WTC11 (cell line): ENCODE results near the gene ZNF22. TPM values are rescaled to one million over a fixed set of nuclear protein-coding genes. Genes with fewer than 3 reads are reported as not detected.

Source experiments
- ATAC-seq: fragments of 200-7000 bp; cut with Tn5 transposase; 2 replicates; pipeline ENCODE4 v1.10.0; 2021; ENCODE audit warnings: mild to moderate bottlenecking, moderate library complexity
- CTCF ChIA-PET: fragments of 300-600 bp; sonication (Branson Sonifier 250); formaldehyde crosslinking; loops from one replicate; lab custom pipeline; 2021; ENCODE audit warnings: antibody characterized with exemption; lab: Charles Lee
- POLR2A ChIA-PET: fragments of 350-600 bp; sonication (Branson Sonifier 250); formaldehyde crosslinking; loops from one replicate; lab custom pipeline; 2021; ENCODE audit warnings: antibody characterized with exemption; lab: Charles Lee
- DNase-seq: peaks from one replicate; pipeline ENCODE4 v3.0.0; 2021; ENCODE audit warnings: low spot score
- H3K27ac Mint-ChIP-seq: 2 replicates; pipeline ENCODE4 v1.8.0; 2021; ENCODE audit warnings: mixed read lengths
- H3K27me3 Mint-ChIP-seq: 2 replicates; pipeline ENCODE4 v1.8.0; 2021; ENCODE audit warnings: low read depth, mild to moderate bottlenecking, moderate library complexity, mixed read lengths
- H3K36me3 Mint-ChIP-seq: 2 replicates; pipeline ENCODE4 v1.8.0; 2021; ENCODE audit warnings: mixed read lengths
- H3K4me1 Mint-ChIP-seq: 2 replicates; pipeline ENCODE4 v1.8.0; 2022; ENCODE audit warnings: mixed read lengths
- H3K4me3 Mint-ChIP-seq: 2 replicates; pipeline ENCODE4 v1.8.0; 2021; ENCODE audit warnings: mild to moderate bottlenecking, moderate library complexity, mixed read lengths
- H3K9me3 Mint-ChIP-seq: 2 replicates; pipeline ENCODE4 v1.8.0; 2021; ENCODE audit warnings: mixed read lengths
- CREB1 ChIP-seq: sonication (generic); formaldehyde crosslinking; IDR thresholded peaks from 2 replicates; pipeline ENCODE4 v1.8.0; 2023; ENCODE audit warnings: mild to moderate bottlenecking, missing genetic modification reagents
- ETV6 ChIP-seq: sonication (generic); formaldehyde crosslinking; IDR thresholded peaks from 2 replicates; pipeline ENCODE4 v1.8.1; 2022; ENCODE audit warnings: mild to moderate bottlenecking, missing genetic modification reagents
- JAZF1 ChIP-seq: fragments of 250-450 bp; sonication (Bioruptor Pico); IDR thresholded peaks from 2 replicates; pipeline ENCODE4 v1.9.0; 2021; ENCODE audit warnings: moderate library complexity, mild to moderate bottlenecking, inconsistent platforms
- MXD4 ChIP-seq: fragments of 250-450 bp; sonication (Bioruptor Pico); IDR thresholded peaks from 2 replicates; pipeline ENCODE4 v1.8.0; 2021; ENCODE audit warnings: mild to moderate bottlenecking, moderate library complexity, borderline replicate concordance
- NFATC4 ChIP-seq: fragments of 250-450 bp; sonication (Bioruptor Pico); IDR thresholded peaks from 2 replicates; pipeline ENCODE4 v1.9.0; 2021; ENCODE audit warnings: mild to moderate bottlenecking
- NR2C2 ChIP-seq: sonication (generic); formaldehyde crosslinking; IDR thresholded peaks from 2 replicates; pipeline ENCODE4 v1.8.0; 2022; ENCODE audit warnings: mild to moderate bottlenecking, missing genetic modification reagents
- RELA ChIP-seq: sonication (generic); formaldehyde crosslinking; IDR thresholded peaks from 2 replicates; pipeline ENCODE4 v1.8.1; 2022; ENCODE audit warnings: missing genetic modification reagents, mild to moderate bottlenecking, borderline replicate concordance
- SMAD4 ChIP-seq: sonication (generic); formaldehyde crosslinking; IDR thresholded peaks from 2 replicates; pipeline ENCODE4 v1.8.0; 2022; ENCODE audit warnings: mild to moderate bottlenecking, missing genetic modification reagents
- SP1 ChIP-seq: sonication (generic); formaldehyde crosslinking; conservative IDR thresholded peaks from 2 replicates; pipeline ENCODE4 v1.8.1; 2022; ENCODE audit warnings: missing genetic modification reagents
- ZNF263 ChIP-seq: sonication (generic); formaldehyde crosslinking; IDR thresholded peaks from 2 replicates; pipeline ENCODE4 v1.8.1; 2022; ENCODE audit warnings: low read depth, mild to moderate bottlenecking, moderate library complexity, missing genetic modification reagents
- ZNF317 ChIP-seq: sonication (generic); formaldehyde crosslinking; IDR thresholded peaks from 2 replicates; pipeline ENCODE4 v1.8.1; 2023; ENCODE audit warnings: low read depth, mild to moderate bottlenecking, moderate library complexity, missing genetic modification reagents, borderline replicate concordance
- total RNA-seq: library from RNA; stranded (reverse); gene quantifications from 3 replicates; pipeline ENCODE4 v1.2.3, GENCODE V29; 2021
- TF ChIP-seq, protein P1 (sequence below): sonication (generic); formaldehyde crosslinking; IDR thresholded peaks from 2 replicates; pipeline ENCODE4 v1.8.1; 2022; ENCODE audit warnings: mild to moderate bottlenecking, missing genetic modification reagents, moderate library complexity, borderline replicate concordance
- TF ChIP-seq, protein P2 (sequence below): sonication (generic); formaldehyde crosslinking; IDR thresholded peaks from 2 replicates; pipeline ENCODE4 v1.8.1; 2022; ENCODE audit warnings: missing genetic modification reagents, borderline replicate concordance
- TF ChIP-seq, protein P3 (sequence below): sonication (generic); formaldehyde crosslinking; IDR thresholded peaks from 2 replicates; pipeline ENCODE4 v1.8.1; 2022; ENCODE audit warnings: low read depth, mild to moderate bottlenecking, moderate library complexity, missing genetic modification reagents, borderline replicate concordance
- TF ChIP-seq, protein P4 (sequence below): fragments of 250-450 bp; sonication (Bioruptor Pico); IDR thresholded peaks from 2 replicates; pipeline ENCODE4 v1.9.0; 2021; ENCODE audit warnings: mild to moderate bottlenecking, borderline replicate concordance
- TF ChIP-seq, protein P5 (sequence below): fragments of 250-450 bp; sonication (Bioruptor Pico); IDR thresholded peaks from 2 replicates; pipeline ENCODE4 v1.9.0; 2021; ENCODE audit warnings: moderate library complexity, mild to moderate bottlenecking, inconsistent platforms, borderline replicate concordance
- TF ChIP-seq, protein P6 (sequence below): sonication (generic); formaldehyde crosslinking; IDR thresholded peaks from 2 replicates; pipeline ENCODE4 v1.8.1; 2023; ENCODE audit warnings: mild to moderate bottlenecking, missing genetic modification reagents
- TF ChIP-seq, protein P7 (sequence below): sonication (generic); formaldehyde crosslinking; IDR thresholded peaks from 2 replicates; pipeline ENCODE4 v1.8.0; 2023; ENCODE audit warnings: missing genetic modification reagents

ZNF22 gene
- total RNA-seq, 1 experiment from 2014 or later = 31.0 TPM

DNA sequence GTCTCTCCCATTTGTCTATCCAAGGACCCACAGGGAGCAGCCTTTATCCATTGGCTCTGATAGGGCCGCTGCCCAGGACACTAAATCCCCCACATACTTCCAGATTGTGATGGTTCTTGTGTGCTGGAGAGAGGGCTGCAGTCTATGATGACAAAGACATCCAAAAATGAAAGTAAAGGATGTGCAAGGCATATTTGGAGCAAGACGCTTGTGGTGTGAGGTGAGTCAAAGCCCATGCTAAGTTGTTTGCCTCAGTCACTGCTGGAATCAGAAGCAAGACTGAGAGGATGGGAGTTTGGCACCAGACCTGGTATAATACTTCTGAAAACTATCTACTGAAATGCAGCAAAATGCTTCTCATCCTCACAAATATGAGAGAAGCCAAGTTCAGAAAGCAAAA is 22.7 kb downstream of the ZNF22 start:
- no peaks in the 10 kb centered on the region for H3K4me1 Mint-ChIP-seq
- H3K27ac Mint-ChIP-seq = no peak overlapping the region
- TF ChIP-seq, protein P1, sequence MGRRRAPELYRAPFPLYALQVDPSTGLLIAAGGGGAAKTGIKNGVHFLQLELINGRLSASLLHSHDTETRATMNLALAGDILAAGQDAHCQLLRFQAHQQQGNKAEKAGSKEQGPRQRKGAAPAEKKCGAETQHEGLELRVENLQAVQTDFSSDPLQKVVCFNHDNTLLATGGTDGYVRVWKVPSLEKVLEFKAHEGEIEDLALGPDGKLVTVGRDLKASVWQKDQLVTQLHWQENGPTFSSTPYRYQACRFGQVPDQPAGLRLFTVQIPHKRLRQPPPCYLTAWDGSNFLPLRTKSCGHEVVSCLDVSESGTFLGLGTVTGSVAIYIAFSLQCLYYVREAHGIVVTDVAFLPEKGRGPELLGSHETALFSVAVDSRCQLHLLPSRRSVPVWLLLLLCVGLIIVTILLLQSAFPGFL = no peak
- TF ChIP-seq MXD4 = no peak
- no peak for TF ChIP-seq NR2C2 (CRISPR knock-in tag)
- TF ChIP-seq, protein P2, sequence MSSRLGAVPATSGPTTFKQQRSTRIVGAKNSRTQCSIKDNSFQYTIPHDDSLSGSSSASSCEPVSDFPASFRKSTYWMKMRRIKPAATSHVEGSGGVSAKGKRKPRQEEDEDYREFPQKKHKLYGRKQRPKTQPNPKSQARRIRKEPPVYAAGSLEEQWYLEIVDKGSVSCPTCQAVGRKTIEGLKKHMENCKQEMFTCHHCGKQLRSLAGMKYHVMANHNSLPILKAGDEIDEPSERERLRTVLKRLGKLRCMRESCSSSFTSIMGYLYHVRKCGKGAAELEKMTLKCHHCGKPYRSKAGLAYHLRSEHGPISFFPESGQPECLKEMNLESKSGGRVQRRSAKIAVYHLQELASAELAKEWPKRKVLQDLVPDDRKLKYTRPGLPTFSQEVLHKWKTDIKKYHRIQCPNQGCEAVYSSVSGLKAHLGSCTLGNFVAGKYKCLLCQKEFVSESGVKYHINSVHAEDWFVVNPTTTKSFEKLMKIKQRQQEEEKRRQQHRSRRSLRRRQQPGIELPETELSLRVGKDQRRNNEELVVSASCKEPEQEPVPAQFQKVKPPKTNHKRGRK = no peak
- no peak for TF ChIP-seq ETV6
- TF ChIP-seq, protein P3, sequence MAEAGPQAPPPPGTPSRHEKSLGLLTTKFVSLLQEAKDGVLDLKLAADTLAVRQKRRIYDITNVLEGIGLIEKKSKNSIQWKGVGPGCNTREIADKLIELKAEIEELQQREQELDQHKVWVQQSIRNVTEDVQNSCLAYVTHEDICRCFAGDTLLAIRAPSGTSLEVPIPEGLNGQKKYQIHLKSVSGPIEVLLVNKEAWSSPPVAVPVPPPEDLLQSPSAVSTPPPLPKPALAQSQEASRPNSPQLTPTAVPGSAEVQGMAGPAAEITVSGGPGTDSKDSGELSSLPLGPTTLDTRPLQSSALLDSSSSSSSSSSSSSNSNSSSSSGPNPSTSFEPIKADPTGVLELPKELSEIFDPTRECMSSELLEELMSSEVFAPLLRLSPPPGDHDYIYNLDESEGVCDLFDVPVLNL (CRISPR knock-in tag) = no peak
- TF ChIP-seq SMAD4 (CRISPR knock-in tag) = no peak
- ChIA-PET CTCF (no interaction called here), POLR2A (no interaction called here)
- H3K4me3 Mint-ChIP-seq = no peak overlapping the region
- peaks cover 4% of the 10 kb centered on the region; the same call in 1 of the 2 replicates for H3K27me3 Mint-ChIP-seq
- no peak for ATAC-seq
- H3K9me3 Mint-ChIP-seq = peaks cover 23% of the 10 kb centered on the region
- no peak for DNase-seq
- peaks cover 5% of the 10 kb centered on the region for H3K36me3 Mint-ChIP-seq

DNA sequence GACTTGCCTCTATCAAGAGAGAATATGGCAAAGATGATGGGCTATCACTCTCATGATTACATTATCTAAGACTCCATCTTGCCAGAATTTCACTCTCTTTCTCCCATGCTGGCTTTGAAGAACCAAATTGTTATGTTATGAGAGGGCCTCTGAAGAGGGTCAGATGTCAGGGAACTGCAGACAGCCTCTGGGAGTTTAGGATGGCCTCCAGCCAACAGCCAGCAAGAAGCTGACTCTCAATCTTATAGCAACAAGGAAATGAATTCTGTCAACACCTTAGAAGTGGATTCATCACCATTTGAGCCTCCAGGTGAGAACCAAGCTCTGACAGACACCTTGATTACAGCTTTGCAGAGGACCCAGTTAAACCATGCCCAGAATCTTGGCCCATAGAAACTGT is 33.6 kb downstream of the ZNF22 start:
- peaks cover 33% of the 10 kb centered on the region for H3K36me3 Mint-ChIP-seq
- ATAC-seq (no peak), DNase-seq (no peak)
- H3K27ac Mint-ChIP-seq = no peak overlapping the region
- POLR2A ChIA-PET = no interaction called here
- CTCF ChIA-PET = no interaction called here
- no peak for TF ChIP-seq SP1
- no peak for TF ChIP-seq NFATC4 (CRISPR knock-in tag)
- no peaks in the 10 kb centered on the region for H3K4me1 Mint-ChIP-seq
- peaks cover 42% of the 10 kb centered on the region for H3K9me3 Mint-ChIP-seq
- no peaks in the 10 kb centered on the region; the same call in 1 of the 2 replicates for H3K27me3 Mint-ChIP-seq
- H3K4me3 Mint-ChIP-seq = no peak overlapping the region

DNA sequence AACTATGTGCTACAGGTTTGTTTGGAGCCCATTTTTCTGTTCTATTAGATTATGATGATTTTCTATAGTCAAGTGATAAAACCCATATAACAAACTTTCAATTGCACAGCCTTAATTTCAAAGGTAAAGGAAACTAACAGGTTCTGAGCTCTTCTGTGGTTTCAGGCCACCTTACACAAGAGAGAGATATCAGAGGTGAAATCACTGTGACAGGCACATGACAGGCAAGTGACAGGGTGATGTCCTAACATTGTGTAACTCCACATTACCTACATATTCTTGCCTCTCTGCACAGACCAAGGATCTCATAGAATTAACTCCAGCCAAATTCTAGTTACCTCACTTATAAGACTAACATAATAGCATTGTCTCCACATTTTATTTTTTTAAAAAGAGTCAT is 35.0 kb downstream of the ZNF22 start:
- no peaks in the 10 kb centered on the region; the same call in 1 of the 2 replicates for H3K27me3 Mint-ChIP-seq
- no peak overlapping the region for H3K4me3 Mint-ChIP-seq
- no peak overlapping the region for H3K27ac Mint-ChIP-seq
- H3K9me3 Mint-ChIP-seq = peaks cover 38% of the 10 kb centered on the region
- POLR2A ChIA-PET = no interaction called here
- peaks cover under 1% of the 10 kb centered on the region; the same call in 1 of the 2 replicates for H3K4me1 Mint-ChIP-seq
- ATAC-seq (no peak), DNase-seq (no peak)
- peaks cover 22% of the 10 kb centered on the region for H3K36me3 Mint-ChIP-seq
- CTCF ChIA-PET = no interaction called here
- no peak for TF ChIP-seq ZNF263 (CRISPR knock-in tag)
- TF ChIP-seq ZNF317 = no peak
- TF ChIP-seq, protein P4, sequence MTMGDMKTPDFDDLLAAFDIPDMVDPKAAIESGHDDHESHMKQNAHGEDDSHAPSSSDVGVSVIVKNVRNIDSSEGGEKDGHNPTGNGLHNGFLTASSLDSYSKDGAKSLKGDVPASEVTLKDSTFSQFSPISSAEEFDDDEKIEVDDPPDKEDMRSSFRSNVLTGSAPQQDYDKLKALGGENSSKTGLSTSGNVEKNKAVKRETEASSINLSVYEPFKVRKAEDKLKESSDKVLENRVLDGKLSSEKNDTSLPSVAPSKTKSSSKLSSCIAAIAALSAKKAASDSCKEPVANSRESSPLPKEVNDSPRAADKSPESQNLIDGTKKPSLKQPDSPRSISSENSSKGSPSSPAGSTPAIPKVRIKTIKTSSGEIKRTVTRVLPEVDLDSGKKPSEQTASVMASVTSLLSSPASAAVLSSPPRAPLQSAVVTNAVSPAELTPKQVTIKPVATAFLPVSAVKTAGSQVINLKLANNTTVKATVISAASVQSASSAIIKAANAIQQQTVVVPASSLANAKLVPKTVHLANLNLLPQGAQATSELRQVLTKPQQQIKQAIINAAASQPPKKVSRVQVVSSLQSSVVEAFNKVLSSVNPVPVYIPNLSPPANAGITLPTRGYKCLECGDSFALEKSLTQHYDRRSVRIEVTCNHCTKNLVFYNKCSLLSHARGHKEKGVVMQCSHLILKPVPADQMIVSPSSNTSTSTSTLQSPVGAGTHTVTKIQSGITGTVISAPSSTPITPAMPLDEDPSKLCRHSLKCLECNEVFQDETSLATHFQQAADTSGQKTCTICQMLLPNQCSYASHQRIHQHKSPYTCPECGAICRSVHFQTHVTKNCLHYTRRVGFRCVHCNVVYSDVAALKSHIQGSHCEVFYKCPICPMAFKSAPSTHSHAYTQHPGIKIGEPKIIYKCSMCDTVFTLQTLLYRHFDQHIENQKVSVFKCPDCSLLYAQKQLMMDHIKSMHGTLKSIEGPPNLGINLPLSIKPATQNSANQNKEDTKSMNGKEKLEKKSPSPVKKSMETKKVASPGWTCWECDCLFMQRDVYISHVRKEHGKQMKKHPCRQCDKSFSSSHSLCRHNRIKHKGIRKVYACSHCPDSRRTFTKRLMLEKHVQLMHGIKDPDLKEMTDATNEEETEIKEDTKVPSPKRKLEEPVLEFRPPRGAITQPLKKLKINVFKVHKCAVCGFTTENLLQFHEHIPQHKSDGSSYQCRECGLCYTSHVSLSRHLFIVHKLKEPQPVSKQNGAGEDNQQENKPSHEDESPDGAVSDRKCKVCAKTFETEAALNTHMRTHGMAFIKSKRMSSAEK (CRISPR knock-in tag) = no peak
- no peak for TF ChIP-seq JAZF1 (CRISPR knock-in tag)
- TF ChIP-seq, protein P5, sequence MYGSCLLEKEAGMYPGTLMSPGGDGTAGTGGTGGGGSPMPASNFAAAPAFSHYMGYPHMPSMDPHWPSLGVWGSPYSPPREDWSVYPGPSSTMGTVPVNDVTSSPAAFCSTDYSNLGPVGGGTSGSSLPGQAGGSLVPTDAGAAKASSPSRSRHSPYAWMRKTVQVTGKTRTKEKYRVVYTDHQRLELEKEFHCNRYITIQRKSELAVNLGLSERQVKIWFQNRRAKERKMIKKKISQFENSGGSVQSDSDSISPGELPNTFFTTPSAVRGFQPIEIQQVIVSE (CRISPR knock-in tag) = no peak
- TF ChIP-seq, protein P6, sequence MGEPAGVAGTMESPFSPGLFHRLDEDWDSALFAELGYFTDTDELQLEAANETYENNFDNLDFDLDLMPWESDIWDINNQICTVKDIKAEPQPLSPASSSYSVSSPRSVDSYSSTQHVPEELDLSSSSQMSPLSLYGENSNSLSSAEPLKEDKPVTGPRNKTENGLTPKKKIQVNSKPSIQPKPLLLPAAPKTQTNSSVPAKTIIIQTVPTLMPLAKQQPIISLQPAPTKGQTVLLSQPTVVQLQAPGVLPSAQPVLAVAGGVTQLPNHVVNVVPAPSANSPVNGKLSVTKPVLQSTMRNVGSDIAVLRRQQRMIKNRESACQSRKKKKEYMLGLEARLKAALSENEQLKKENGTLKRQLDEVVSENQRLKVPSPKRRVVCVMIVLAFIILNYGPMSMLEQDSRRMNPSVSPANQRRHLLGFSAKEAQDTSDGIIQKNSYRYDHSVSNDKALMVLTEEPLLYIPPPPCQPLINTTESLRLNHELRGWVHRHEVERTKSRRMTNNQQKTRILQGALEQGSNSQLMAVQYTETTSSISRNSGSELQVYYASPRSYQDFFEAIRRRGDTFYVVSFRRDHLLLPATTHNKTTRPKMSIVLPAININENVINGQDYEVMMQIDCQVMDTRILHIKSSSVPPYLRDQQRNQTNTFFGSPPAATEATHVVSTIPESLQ (CRISPR knock-in tag) = no peak
- TF ChIP-seq, protein P7, sequence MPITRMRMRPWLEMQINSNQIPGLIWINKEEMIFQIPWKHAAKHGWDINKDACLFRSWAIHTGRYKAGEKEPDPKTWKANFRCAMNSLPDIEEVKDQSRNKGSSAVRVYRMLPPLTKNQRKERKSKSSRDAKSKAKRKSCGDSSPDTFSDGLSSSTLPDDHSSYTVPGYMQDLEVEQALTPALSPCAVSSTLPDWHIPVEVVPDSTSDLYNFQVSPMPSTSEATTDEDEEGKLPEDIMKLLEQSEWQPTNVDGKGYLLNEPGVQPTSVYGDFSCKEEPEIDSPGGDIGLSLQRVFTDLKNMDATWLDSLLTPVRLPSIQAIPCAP = no peak
- no peak for TF ChIP-seq CREB1
- no peak for TF ChIP-seq RELA
